22Rv1 (cell line): ENCODE measurements around the gene RASA3.

Experiments
- CTCF ChIP-seq: fragments of 450-650 bp; IDR thresholded peaks from 2 replicates; pipeline ENCODE4 v1.5.1; 2017; ENCODE audit warnings: mild to moderate bottlenecking
- ZFX ChIP-seq: fragments of 450-650 bp; IDR thresholded peaks from 2 replicates; pipeline ENCODE4 v1.6.1; 2017; ENCODE audit warnings: antibody characterized with exemption, borderline replicate concordance

GRCh38 chr13:114151031-114151430 is 18.6 kb upstream of the RASA3 start:
- TF ChIP-seq CTCF (no peak), ZFX (no peak)
